HL-60/S4 treated with retinoic acid at 250 ng/mL for 4 days and 3 days (cell line): Measurements from ENCODE around the gene MXD3.
"Not testable (repeated sequence)": the region's sequence is repeated elsewhere in the genome, so short reads cannot be mapped to it uniquely, and the experiment has no call there.

Experiments
- in situ Hi-C: fragments of 300-500 bp; cut with MboI; formaldehyde crosslinking; loops from 2 replicates; pipeline ENCODE4 v1.7.0; 2022; ENCODE audit warnings: low sequenced_read_pairs

MXD3 gene

GRCh38 chr5:177270653-177271052 lies 41.0 kb downstream of the MXD3 start:
- in situ Hi-C loops = no loop called here

GRCh38 chr5:177269976-177270375 lies 41.7 kb downstream of the MXD3 start:
- in situ Hi-C loops = no loop called here

GRCh38 chr5:177269232-177269895 lies 42.3 kb downstream of the MXD3 start:
- in situ Hi-C loops = no loop called here

GRCh38 chr5:177265395-177265794 lies 46.3 kb downstream of the MXD3 start:
- in situ Hi-C loops = no loop called here

GRCh38 chr5:177264178-177264577 lies 47.5 kb downstream of the MXD3 start:
- in situ Hi-C loops = no loop called here

GRCh38 chr5:177261510-177261909 lies 50.2 kb downstream of the MXD3 start:
- in situ Hi-C loops = no loop called here

- in situ Hi-C loops = no loop called here
Observed at GRCh38 chr5:177260961-177261360, 50.7 kb downstream of the MXD3 start.

GRCh38 chr5:177258711-177259110 lies 53.0 kb downstream of the MXD3 start:
- in situ Hi-C loops = not testable (repeated sequence)
